Measurements from ENCODE around the gene RSPO4. TPM values are rescaled to one million over a fixed set of nuclear protein-coding genes. Genes with fewer than 3 reads are reported as not detected.

The RSPO4 gene
- total RNA-seq, 1 donor from 2014 or later = not detected

- no peaks in the 10 kb centered on the region for H3K9me3 Mint-ChIP-seq (ENCODE audit: unreplicated experiment)
- no peak overlapping the region for H3K4me3 Mint-ChIP-seq (ENCODE audit: unreplicated experiment)
- no peaks in the 10 kb centered on the region for H3K4me1 Mint-ChIP-seq (ENCODE audit: unreplicated experiment)
- no peak for DNase-seq (ENCODE audit: extremely low spot score, unreplicated experiment)
- no peaks in the 10 kb centered on the region for H3K36me3 Mint-ChIP-seq (ENCODE audit: unreplicated experiment)
- H3K27ac Mint-ChIP-seq (ENCODE audit: unreplicated experiment) = no peak overlapping the region
- no peaks in the 10 kb centered on the region for H3K27me3 Mint-ChIP-seq (ENCODE audit: unreplicated experiment)
- no peak for TF ChIP-seq CTCF (IDR thresholded peaks at IDR 0.05)
Measured at GRCh38 chr20:971346-971745, 30.8 kb downstream of the RSPO4 start.

- Mint-ChIP-seq H3K4me1 (ENCODE audit: unreplicated experiment) (no peaks in the 10 kb centered on the region), H3K27ac (ENCODE audit: unreplicated experiment) (no peak overlapping the region), H3K9me3 (ENCODE audit: unreplicated experiment) (no peaks in the 10 kb centered on the region), H3K27me3 (ENCODE audit: unreplicated experiment) (peaks cover under 1% of the 10 kb centered on the region), H3K36me3 (ENCODE audit: unreplicated experiment) (no peaks in the 10 kb centered on the region), H3K4me3 (ENCODE audit: unreplicated experiment) (no peak overlapping the region)
- DNase-seq (ENCODE audit: extremely low spot score, unreplicated experiment) = no peak
- no peak for TF ChIP-seq CTCF (IDR thresholded peaks at IDR 0.05)
Measured at GRCh38 chr20:969868-970267, 32.2 kb downstream of the RSPO4 start.

GRCh38 chr20:967796-968742, 34.0 kb downstream of the RSPO4 start:
- TF ChIP-seq CTCF (IDR thresholded peaks at IDR 0.05) = no peak
- Mint-ChIP-seq H3K9me3 (ENCODE audit: unreplicated experiment) (no peaks in the 10 kb centered on the region), H3K27me3 (ENCODE audit: unreplicated experiment) (peaks cover 2% of the 10 kb centered on the region), H3K27ac (ENCODE audit: unreplicated experiment) (no peak overlapping the region), H3K36me3 (ENCODE audit: unreplicated experiment) (no peaks in the 10 kb centered on the region), H3K4me3 (ENCODE audit: unreplicated experiment) (no peak overlapping the region), H3K4me1 (ENCODE audit: unreplicated experiment) (no peaks in the 10 kb centered on the region)
- DNase-seq (ENCODE audit: extremely low spot score, unreplicated experiment) = no peak

GRCh38 chr20:965956-966355, 36.2 kb downstream of the RSPO4 start:
- Mint-ChIP-seq H3K4me3 (ENCODE audit: unreplicated experiment) (no peak overlapping the region), H3K27ac (ENCODE audit: unreplicated experiment) (no peak overlapping the region), H3K36me3 (ENCODE audit: unreplicated experiment) (no peaks in the 10 kb centered on the region), H3K27me3 (ENCODE audit: unreplicated experiment) (peaks cover 2% of the 10 kb centered on the region), H3K9me3 (ENCODE audit: unreplicated experiment) (no peaks in the 10 kb centered on the region), H3K4me1 (ENCODE audit: unreplicated experiment) (no peaks in the 10 kb centered on the region)
- TF ChIP-seq CTCF (IDR thresholded peaks at IDR 0.05) = no peak
- DNase-seq (ENCODE audit: extremely low spot score, unreplicated experiment) = no peak

- no peaks in the 10 kb centered on the region for H3K9me3 Mint-ChIP-seq (ENCODE audit: unreplicated experiment)
- no peaks in the 10 kb centered on the region for H3K4me1 Mint-ChIP-seq (ENCODE audit: unreplicated experiment)
- no peak overlapping the region for H3K4me3 Mint-ChIP-seq (ENCODE audit: unreplicated experiment)
- H3K27ac Mint-ChIP-seq (ENCODE audit: unreplicated experiment) = no peak overlapping the region
- H3K36me3 Mint-ChIP-seq (ENCODE audit: unreplicated experiment) = no peaks in the 10 kb centered on the region
- H3K27me3 Mint-ChIP-seq (ENCODE audit: unreplicated experiment) = peaks cover 2% of the 10 kb centered on the region
- no peak for DNase-seq (ENCODE audit: extremely low spot score, unreplicated experiment)
- TF ChIP-seq CTCF (IDR thresholded peaks at IDR 0.05) = no peak
Measured at GRCh38 chr20:963795-964194, 38.3 kb downstream of the RSPO4 start.

Measured in osteocyte (in vitro differentiated cells).